Uterus (tissue), 2 donors: ENCODE measurements around the gene ZFP57.

Experiments
- POLR2A ChIP-seq, 2 donors: fragments of 450-650 bp; IDR thresholded peaks; one replicate each; pipeline ENCODE4 v1.6.1; 2016; ENCODE audit warnings: antibody characterized with exemption in 2 of 2, mild to moderate bottlenecking in 1 of 2, moderate library complexity in 1 of 2
- TF ChIP-seq, protein P1 (sequence below), 4 experiments: fragments of 200-600 bp in 2 of 4; fragments of 450-650 bp in 2 of 4; sonication (generic) in 2 of 4; IDR thresholded peaks; one replicate each; pipeline ENCODE4 v1.5.1; 2016 to 2019; ENCODE audit warnings: antibody characterized with exemption in 4 of 4, mild to moderate bottlenecking in 2 of 4, moderate library complexity in 1 of 4

DNA sequence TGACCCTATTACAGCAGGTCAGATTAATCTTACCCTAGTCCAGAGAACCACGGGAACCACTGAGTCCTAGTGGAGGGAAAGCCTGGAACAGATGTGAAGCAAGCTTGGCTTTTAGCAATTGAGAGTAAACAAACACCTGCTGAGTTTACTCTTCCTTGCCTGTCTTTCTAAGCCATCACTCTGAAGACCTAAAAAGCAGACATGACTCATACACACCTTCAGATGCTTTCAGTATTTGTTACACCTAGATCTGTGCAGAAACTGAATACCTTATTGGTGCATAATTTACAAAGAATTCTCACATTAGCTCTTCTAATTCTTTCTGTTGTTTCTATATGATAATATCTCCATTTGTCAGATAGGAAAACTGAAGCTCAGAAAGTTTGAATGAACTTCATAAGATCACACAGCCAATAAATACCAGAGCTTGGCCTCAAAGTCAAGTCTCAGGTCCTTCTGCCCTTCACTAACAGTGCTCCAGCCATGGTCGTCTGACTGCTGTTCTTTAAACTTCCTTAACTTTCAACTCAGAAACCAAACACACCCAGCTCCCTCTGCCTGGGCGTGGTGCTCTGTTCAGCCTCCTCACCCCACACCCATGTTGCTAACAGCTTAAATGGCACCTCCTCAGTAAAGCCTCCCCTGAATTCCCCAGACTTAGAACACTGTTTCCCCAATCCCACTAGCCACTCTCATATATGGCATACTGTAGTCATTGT lies 39.4 kb downstream of the ZFP57 start:
- TF ChIP-seq, protein P1, sequence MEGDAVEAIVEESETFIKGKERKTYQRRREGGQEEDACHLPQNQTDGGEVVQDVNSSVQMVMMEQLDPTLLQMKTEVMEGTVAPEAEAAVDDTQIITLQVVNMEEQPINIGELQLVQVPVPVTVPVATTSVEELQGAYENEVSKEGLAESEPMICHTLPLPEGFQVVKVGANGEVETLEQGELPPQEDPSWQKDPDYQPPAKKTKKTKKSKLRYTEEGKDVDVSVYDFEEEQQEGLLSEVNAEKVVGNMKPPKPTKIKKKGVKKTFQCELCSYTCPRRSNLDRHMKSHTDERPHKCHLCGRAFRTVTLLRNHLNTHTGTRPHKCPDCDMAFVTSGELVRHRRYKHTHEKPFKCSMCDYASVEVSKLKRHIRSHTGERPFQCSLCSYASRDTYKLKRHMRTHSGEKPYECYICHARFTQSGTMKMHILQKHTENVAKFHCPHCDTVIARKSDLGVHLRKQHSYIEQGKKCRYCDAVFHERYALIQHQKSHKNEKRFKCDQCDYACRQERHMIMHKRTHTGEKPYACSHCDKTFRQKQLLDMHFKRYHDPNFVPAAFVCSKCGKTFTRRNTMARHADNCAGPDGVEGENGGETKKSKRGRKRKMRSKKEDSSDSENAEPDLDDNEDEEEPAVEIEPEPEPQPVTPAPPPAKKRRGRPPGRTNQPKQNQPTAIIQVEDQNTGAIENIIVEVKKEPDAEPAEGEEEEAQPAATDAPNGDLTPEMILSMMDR (IDR thresholded peaks at IDR 0.05) = no peak
- no peak for TF ChIP-seq POLR2A (IDR thresholded peaks at IDR 0.05)
